ENCODE data around the gene VMP1. TPM values are rescaled to one million over a fixed set of nuclear protein-coding genes. Genes with fewer than 3 reads are reported as not detected.
A peak's percentile ranks its signal among the peaks of the same experiment; 100 is the strongest.

VMP1 gene
- total and polyA plus RNA-seq, 7 experiments from 2014 or later = 42.0 to 370 (median 80.8) TPM

Small RNA genes lying within 50 kb of the gene (microRNA-seq; reads per million reads assigned to microRNA genes)
- gene MIR21 (ENCODE audit: borderline microRNAs expressed) = 130,727 reads per million, percentile 99 among the genes with 10 or more reads in this experiment

Other genes with a start within 250 kb of the VMP1 start
- gene DHX40, start 142.0 kb upstream of the VMP1 start, total RNA-seq = 10 to 100 TPM; 21.3 to 44.9 (median 29.4) TPM
- gene DHX40, start 142.0 kb upstream of the VMP1 start, polyA plus RNA-seq = 10 to 100 TPM; 27.1 to 27.7 TPM
- 100 to 1,000 TPM in 1 of 5 experiments, 10 to 100 TPM in 4; 67.1 to 174 (median 88.4) TPM for gene CLTC, start 87.8 kb upstream of the VMP1 start, total RNA-seq
- 10 to 100 TPM; 31.2 to 48.2 TPM for gene CLTC, start 87.8 kb upstream of the VMP1 start, polyA plus RNA-seq
- 10 to 100 TPM in 3 of 5 experiments, 1 to 10 TPM in 2; 6.1 to 24.1 (median 15.0) TPM for gene PTRH2, start 224 bp upstream of the VMP1 start, total RNA-seq
- 10 to 100 TPM; 17.9 to 25.1 TPM for gene PTRH2, start 224 bp upstream of the VMP1 start, polyA plus RNA-seq
- 10 to 100 TPM in 4 of 5 experiments, 1 to 10 TPM in 1; 8.2 to 42.1 (median 14.3) TPM for gene TUBD1, start 185.3 kb downstream of the VMP1 start, total RNA-seq
- gene TUBD1, start 185.3 kb downstream of the VMP1 start, polyA plus RNA-seq = 10 to 100 TPM; 25.5 to 31.9 TPM
- 100 to 1,000 TPM in 1 of 5 experiments, 10 to 100 TPM in 4; 62.0 to 107 (median 71.5) TPM for gene RPS6KB1, start 185.5 kb downstream of the VMP1 start, total RNA-seq
- gene RPS6KB1, start 185.5 kb downstream of the VMP1 start, polyA plus RNA-seq = 10 to 100 TPM; 27.3 to 34.3 TPM